CD4-positive, alpha-beta T cell treated with Interleukin-6 for 4 hours (primary cell): ENCODE measurements around the gene TNFSF13.
"Not testable (repeated sequence)": the region's sequence is repeated elsewhere in the genome, so short reads cannot be mapped to it uniquely, and the experiment has no call there.

ENCODE experiments used
- DNase-seq: peaks from one replicate; pipeline ENCODE4 v3.0.0-alpha.2; 2020; ENCODE audit warnings: mixed read lengths

TNFSF13 gene

GRCh38 chr17:7592422-7593021 is 34.0 kb downstream of the TNFSF13 start:
- DNase-seq: no peak

GRCh38 chr17:7593296-7593695 is 34.7 kb downstream of the TNFSF13 start:
- no peak for DNase-seq

GRCh38 chr17:7597561-7597960 is 39.0 kb downstream of the TNFSF13 start:
- DNase-seq: not testable (repeated sequence)

GRCh38 chr17:7606280-7606679 is 47.7 kb downstream of the TNFSF13 start:
- DNase-seq: no peak

- DNase-seq: no peak
These were observed 52.1 kb downstream of the TNFSF13 start for GRCh38 chr17:7610641-7611040.
